ENCODE results near the gene ZNF624. TPM values are rescaled to one million over a fixed set of nuclear protein-coding genes. Genes with fewer than 3 reads are reported as not detected.

Gene ZNF624
- total RNA-seq, 2 donors from 2014 or later, result 2.0 to 3.0 TPM

DNA sequence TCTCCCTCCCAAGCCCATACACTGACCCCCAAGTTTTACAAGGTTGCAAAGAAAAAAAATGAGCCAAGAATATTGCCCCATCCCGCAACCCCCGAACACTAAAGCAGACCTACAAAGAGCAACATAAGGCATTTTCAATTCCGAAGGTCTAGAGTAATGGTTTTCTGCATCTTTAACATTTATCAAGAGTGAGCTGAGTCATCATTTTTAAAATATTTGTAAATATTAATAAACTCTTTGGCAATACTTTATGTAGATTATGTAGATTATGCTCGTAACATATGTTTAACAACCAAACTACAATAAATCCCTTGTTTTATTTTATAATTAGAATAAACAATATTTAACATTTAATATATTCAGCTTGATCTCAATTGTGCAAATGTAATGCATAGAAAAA, 1.4 kb downstream of the ZNF624 start:
- Histone ChIP-seq H3K9me3 (no peaks in the 10 kb centered on the region), H3K4me3 (no peak overlapping the region), H3K27ac (no peak overlapping the region), H3K4me1 (ENCODE audit: control insufficient read depth in 1 of 2, low read depth in 2 of 2) (peaks cover 0 to 15% of the 10 kb centered on the region in 2 donors), H3K36me3 (no peaks in the 10 kb centered on the region), H3K27me3 (replicated peaks; ENCODE audit: insufficient read depth) (no peaks in the 10 kb centered on the region)
- ATAC-seq (ENCODE audit: insufficient number of reproducible peaks, low FRiP score, low read depth) (no peak), DNase-seq (ENCODE audit: low spot score) (no peak)
- no peak for TF ChIP-seq CTCF (IDR thresholded peaks at IDR 0.05)

DNA sequence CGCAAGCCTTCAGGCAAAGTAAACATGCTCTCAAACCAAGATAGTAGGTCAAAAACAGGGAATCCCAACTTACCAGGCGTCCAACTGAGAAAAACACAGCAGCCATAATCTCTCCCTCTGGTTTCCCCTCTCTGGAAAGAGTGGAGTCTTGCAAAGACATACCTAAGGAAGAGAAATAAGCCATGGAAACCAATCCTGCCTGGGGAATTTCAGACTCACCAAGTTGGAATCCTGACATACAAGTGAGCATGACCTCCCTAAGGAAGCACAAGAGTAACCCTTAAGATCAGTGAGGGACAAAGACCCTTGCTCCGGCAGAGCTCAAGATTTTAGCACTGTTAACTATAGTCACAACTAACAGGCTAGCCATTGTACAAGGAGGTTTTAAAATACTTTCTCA, 4.1 kb downstream of the ZNF624 start:
- ATAC-seq (ENCODE audit: insufficient number of reproducible peaks, low FRiP score, low read depth), result no peak
- Histone ChIP-seq H3K36me3 (no peaks in the 10 kb centered on the region), H3K4me3 (no peak overlapping the region), H3K4me1 (ENCODE audit: control insufficient read depth in 1 of 2, low read depth in 2 of 2) (peaks cover 0 to 15% of the 10 kb centered on the region in 2 donors), H3K9me3 (no peaks in the 10 kb centered on the region), H3K27ac (no peak overlapping the region), H3K27me3 (replicated peaks; ENCODE audit: insufficient read depth) (no peaks in the 10 kb centered on the region)
- TF ChIP-seq CTCF (IDR thresholded peaks at IDR 0.05), result no peak
- no peak for DNase-seq (ENCODE audit: low spot score)

DNA sequence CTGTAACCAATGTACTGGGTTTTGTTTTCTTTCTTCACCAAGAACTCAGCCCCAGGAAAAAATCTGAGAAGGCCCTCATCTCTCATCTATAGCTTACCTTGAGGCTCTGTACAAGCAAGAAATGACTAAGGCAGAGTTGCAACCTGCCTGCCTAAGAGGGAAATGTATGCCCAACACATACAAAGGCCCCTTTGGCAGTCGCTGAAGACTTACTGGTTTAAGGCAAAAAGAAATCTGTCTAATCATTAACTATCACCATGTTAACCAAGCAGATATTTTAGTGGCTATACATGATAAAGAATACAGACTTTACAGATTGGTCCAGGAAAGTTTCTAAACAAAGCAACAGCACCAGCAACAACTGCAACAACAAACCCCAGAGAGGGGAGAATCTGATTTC, 14.2 kb downstream of the ZNF624 start:
- Histone ChIP-seq H3K36me3 (no peaks in the 10 kb centered on the region), H3K4me1 (ENCODE audit: control insufficient read depth in 1 of 2, low read depth in 2 of 2) (no peaks in the 10 kb centered on the region), H3K4me3 (no peak overlapping the region), H3K9me3 (no peaks in the 10 kb centered on the region), H3K27ac (no peak overlapping the region), H3K27me3 (replicated peaks; ENCODE audit: insufficient read depth) (no peaks in the 10 kb centered on the region)
- no peak for TF ChIP-seq CTCF (IDR thresholded peaks at IDR 0.05)
- DNase-seq (ENCODE audit: low spot score) (no peak), ATAC-seq (ENCODE audit: insufficient number of reproducible peaks, low FRiP score, low read depth) (no peak)

GRCh38 chr17:16623282-16623681, 30.4 kb downstream of the ZNF624 start:
- H3K36me3 ChIP-seq, result peaks cover 18% of the 10 kb centered on the region
- TF ChIP-seq CTCF (IDR thresholded peaks at IDR 0.05), result no peak
- H3K27me3 ChIP-seq (replicated peaks; ENCODE audit: insufficient read depth), result no peaks in the 10 kb centered on the region
- ATAC-seq (ENCODE audit: insufficient number of reproducible peaks, low FRiP score, low read depth) (no peak), DNase-seq (ENCODE audit: low spot score) (no peak)
- H3K4me3 ChIP-seq, result no peak overlapping the region
- H3K27ac ChIP-seq, result no peak overlapping the region
- no peaks in the 10 kb centered on the region for H3K4me1 ChIP-seq (ENCODE audit: control insufficient read depth in 1 of 2, low read depth in 2 of 2)
- H3K9me3 ChIP-seq, result peaks cover 89% of the 10 kb centered on the region

DNA sequence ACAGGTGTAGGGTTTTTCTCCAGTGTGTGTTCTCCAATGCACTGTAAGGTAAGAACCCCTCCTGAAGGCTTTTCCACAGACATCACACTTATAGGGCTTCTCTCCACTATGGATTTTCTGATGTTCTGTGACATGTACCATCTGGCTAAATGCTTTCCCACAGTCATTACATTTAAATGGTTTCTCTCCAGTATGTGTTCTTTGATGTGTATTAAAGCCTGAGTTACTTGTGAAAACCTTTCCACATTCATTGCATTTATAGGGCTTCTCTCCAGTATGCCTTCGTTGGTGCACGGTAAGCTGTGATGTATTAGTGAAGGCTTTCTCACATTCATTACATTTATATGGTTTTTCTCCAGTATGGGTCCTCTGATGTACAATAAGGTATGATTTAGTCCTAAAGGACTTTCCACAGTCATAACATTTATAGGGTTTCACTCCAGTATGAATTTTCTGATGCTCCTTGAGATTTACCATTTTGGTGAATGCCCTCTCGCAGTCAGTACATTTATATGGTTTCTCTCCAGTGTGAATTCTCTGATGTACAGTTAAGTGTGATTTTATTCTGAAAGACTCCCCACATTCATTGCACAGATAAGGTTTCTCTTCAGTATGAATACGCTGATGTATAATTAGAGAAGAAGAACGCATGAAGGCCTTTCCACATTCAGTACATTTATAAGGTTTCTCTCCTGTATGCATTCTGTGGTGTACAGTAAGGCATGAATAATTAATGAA, 30.9 kb downstream of the ZNF624 start:
- ATAC-seq (ENCODE audit: insufficient number of reproducible peaks, low FRiP score, low read depth) (no peak), DNase-seq (ENCODE audit: low spot score) (no peak)
- no peaks in the 10 kb centered on the region for H3K4me1 ChIP-seq (ENCODE audit: control insufficient read depth in 1 of 2, low read depth in 2 of 2)
- no peak for TF ChIP-seq CTCF (IDR thresholded peaks at IDR 0.05)
- no peaks in the 10 kb centered on the region for H3K27me3 ChIP-seq (replicated peaks; ENCODE audit: insufficient read depth)
- peaks cover 18% of the 10 kb centered on the region for H3K36me3 ChIP-seq
- H3K4me3 ChIP-seq, result no peak overlapping the region
- peaks cover 89% of the 10 kb centered on the region for H3K9me3 ChIP-seq
- H3K27ac ChIP-seq, result no peak overlapping the region

Data from thoracic aorta (tissue), 2 donors.